Measurements from ENCODE around the gene NATD1.

The NATD1 gene

DNA sequence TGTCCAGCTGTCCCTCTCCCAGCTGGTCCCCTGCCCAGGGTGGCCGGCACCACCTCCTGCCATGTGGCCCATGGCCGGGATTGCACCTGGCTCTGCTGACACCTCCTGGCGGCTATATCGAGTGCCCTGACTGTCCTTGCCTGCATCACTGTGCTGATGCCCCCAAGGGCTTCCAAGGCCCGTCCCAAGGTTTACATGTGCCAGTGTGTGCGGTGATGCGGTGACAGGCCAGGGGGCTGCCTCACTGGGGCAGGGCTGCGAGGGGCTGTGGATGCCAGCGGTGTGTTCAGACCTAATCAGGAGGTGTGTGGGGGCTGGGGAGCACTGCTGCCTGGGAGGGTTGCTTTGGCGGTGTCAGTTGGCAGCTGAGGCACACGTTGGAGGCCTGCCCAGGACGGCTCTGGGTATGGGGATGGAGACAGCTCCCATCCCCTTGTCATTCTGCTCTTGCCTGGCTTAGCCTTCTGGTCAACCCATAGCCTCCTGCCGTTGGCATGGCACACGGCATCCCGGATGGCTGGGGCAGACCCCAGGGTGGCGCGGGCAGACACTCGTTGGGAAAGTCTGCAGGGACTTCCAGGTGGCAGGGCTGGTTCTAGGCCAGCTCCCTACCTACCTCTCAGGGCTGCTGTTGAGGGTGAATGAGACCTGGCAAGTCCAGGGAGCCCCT is 36.8 kb upstream of the NATD1 start:
- no peak for DNase-seq (ENCODE audit: low read depth)

DNA sequence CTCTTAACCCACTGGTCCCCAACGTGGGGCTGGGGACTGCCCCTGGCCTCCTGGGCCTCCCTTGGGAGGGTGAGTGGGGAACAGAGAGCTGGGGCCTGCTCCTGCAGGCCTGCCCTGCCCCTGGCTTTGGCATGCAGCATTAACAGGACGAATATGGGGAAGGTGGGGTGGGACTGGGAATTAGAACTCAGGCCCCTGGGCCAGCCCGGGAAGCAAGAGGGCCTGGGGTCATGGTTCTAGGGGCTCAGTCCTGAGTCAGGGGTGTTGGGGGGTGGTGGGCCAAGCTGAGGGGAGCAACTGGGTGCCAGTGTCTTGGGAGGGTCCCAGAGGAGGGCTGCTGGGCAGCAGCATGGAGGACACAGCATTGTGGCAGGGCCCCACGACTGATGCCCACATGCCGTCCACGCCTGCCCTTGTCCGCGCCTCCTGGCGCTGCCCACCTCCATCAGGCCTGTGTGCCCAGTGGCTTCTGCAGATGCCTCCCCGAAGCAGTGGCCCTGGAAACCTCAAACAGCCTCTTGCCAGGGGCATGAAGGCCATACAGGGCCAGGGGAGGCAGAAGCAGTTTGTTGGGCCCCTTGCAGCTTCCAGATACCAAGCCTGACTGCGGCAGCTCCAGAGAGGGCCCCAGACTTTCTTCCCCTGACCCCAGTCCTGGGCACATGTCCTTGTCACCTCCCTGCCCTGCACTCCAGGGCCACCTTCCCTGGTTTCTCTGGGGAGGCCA is 36.1 kb upstream of the NATD1 start:
- no peak for DNase-seq (ENCODE audit: low read depth)

DNA sequence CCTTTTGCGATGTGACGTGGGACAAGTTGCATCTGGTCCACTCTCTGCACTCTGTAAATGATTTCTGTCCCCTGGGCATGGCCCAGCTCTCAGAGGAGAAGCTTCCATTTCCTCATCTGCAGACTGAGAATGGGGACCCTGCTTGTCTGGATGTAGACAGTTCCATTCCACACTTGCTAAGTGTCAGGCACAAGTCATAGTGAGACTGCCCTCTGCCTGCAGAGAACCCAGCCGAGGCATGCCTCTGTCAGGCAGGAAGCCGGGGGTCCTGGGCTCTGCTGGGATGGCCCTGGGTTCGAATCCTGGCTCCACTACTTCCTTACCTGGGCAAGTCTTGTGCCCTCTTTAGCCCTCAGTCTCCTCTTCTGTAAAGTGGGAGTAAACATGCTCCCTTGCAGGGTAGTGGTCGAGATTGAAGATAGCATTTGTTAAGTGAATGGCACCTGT is 35.4 kb upstream of the NATD1 start:
- DNase-seq (ENCODE audit: low read depth): no peak

DNA sequence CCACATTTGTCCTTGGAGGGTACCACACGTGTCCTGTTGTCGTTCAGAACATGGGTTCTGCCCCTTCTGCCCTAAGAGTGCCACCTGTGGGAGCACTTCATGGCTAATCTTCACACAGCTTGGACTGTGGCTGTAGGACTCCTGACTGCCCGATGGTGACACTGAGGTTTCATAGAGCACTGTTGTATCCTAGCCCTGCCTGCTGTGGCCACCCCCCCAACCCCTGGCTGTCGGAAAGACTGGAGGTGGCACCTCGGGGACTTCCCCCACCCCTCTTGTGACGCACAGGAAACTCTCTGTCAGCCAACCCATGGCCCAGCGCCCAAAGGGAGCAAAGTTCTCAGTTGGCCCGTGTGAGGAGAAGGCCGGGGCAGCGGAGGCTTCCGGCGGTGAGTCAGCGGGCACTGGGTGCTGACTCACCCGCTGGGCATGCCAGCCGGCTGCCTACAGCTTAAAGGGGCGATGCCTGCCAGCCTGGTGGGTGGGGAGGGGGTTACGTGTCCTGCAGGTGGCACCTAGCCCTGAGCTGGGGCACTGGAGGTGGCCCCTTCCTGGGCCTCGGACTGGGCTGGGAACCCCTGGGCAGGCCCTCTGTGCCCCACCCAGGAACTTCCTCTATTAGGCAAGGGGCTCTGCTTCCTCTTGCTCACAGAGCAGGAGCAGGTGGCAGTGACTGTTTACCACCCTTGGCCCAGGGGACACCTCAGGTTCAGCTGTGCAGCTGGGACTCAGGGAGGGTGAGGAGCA is 34.7 kb upstream of the NATD1 start:
- peak; percentile 96 for DNase-seq (ENCODE audit: low read depth)

DNA sequence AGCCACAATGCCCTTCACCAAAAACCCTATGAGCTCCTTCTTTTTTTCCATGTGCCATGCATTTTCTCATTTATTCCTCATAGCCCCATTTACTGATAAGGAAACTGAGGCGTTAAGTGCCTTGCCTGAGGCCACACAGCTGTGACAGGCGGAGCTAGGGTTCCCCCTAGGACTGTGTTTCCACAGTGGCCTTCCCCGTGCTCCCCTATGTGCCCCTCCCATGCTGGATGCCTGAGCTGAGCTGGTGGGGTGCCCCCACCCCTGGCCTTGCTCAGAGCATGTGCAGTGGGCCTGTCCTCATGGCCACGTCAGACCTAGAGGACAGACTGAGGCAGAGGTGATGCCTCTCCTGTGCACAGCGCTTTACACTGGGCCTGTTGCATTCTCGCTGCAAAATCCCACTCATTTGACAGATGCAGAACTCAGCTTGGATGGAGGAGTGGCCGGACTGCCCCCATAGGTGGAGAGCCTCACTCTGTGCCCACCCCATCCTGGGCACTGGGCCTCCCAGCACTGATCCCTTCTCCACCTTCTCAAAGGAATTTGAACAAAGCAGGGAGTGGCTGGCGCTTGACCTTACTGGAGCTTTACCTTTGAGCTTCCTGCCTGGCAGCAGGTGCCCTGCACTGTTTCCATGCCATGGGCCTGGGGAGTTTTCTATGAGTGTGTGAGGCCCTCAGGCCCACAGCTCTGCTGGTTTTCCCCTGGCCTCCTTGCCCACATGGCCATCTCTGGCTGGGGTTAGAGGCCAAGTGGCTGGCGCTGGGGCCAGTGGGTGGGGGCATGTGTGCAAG is 33.9 kb upstream of the NATD1 start:
- DNase-seq (ENCODE audit: low read depth): no peak

DNA sequence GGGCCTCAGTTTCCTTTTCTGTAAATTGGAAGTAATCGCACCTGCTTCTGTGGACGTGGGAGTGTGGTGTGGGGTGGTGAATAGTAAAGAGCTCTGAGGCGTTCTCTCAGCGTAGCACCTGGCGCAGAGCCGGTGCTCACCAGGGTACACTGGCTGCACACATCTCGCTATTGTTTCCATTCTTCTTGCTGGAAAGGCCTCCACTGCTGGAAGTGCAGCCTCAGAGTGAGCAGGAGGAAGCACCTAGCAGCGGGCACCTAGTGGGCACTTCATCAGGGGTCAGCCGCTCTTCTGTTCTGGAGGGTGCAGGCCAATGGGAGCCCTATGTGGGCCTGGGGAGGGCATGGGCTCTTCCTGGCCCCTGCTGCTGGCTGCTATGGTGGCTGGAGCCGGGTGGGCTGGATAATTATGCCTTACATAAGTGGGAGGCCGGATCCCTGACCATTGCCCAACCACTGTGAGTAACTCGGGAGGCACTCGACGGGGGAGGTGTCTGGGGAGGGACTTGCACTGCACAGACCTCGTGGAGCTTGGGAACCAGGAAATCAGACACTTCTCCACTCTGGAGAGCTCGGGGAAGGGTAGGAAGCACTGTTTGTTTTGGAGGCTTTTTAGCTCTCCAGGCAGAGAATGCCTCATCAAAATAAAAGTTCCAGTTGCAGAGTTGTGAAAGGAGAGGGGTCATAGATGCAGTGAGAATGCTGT is 33.0 kb upstream of the NATD1 start:
- no peak for DNase-seq (ENCODE audit: low read depth)

DNA sequence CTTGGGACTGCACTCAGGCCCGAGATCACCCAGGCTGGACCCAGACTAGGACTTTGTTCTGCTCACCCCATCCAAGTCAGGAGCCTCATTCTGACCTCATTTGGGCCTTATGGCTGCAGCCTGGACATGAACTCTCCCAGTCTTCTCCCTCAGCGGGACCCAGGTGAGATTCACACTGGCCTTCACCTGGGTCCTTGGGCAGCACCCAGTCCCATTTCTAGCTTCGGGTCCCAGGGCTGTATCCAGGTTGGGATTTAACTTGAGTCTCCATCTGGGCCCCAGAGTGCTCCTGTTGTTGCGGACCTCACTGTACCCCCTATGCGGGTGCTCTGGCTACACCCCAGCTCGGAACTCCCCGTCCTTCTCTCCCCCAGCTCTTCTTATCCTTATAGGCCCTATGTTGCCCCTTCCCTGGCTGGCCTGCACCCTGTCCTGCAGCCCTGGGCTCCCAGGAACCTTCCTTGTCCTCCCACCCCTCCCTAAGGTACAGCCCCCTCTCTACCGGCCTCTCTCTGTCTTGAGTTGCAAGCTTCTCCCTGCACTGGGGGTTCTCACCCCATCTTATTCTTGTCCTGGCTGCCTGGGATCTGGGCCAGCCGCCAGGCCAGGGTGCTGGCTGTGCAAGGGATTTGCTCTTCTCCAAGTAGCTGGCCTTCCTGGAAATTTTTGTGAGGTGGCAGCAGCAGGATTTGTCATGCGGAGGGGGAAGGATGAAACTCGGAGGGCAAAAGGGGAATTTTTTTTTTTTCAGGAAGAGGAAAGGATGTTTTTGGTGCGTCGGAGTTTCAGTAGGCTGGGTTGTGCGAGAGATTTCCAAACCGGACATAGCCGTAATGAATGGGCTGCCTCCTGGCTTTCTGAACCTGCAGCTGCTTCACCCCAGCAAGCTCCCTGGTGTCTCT is 32.2 kb upstream of the NATD1 start:
- no peak for DNase-seq (ENCODE audit: low read depth)

DNA sequence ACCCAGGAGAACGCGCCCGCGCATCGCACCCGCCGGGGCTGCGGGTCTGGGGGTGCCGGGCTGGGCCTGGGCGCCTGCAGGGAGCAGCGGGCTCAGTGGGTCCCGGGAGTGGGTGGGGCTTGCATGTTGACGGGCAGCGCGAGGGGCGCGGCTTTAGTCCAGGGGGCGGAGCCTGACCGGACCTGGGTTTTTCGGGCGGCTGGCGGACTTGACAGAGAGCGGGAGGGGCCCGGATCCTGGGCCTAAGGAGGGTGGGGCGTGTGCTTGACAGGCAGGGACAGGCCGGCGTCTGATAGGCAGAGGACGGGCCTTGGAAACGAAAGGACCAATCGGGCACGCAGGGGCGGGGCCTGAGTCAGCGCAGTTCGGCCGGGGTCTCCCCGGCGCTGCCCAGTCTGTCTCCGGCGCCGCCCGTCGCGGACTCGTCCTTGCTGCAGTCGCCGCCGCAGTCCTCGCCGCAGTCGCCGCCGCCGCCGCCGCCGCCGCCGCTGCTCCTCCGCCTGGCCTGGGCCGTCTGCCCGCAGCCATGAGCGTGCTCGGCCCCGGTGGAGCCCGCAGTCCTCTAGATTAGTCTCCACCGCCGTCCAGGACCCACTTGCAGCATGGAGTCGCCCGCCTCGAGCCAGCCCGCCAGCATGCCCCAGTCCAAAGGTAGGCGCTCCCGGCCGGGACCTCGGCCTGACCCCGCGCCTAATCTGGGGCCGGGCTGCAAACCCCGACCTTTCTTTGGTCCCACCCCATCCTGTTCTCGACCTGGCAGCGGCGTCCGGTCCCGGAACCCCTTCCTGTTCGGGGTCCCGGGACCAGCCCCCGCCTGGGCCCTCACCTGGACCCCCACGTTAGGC is 31.3 kb upstream of the NATD1 start, which contains the start of gene MAP2K3:
TSS of gene MAP2K3 (plus strand) at position 393 of the 845 bp plus-strand sequence. CDS start at position 603, 210 bp downstream.
- DNase-seq (ENCODE audit: low read depth): peak; percentile 98

DNA sequence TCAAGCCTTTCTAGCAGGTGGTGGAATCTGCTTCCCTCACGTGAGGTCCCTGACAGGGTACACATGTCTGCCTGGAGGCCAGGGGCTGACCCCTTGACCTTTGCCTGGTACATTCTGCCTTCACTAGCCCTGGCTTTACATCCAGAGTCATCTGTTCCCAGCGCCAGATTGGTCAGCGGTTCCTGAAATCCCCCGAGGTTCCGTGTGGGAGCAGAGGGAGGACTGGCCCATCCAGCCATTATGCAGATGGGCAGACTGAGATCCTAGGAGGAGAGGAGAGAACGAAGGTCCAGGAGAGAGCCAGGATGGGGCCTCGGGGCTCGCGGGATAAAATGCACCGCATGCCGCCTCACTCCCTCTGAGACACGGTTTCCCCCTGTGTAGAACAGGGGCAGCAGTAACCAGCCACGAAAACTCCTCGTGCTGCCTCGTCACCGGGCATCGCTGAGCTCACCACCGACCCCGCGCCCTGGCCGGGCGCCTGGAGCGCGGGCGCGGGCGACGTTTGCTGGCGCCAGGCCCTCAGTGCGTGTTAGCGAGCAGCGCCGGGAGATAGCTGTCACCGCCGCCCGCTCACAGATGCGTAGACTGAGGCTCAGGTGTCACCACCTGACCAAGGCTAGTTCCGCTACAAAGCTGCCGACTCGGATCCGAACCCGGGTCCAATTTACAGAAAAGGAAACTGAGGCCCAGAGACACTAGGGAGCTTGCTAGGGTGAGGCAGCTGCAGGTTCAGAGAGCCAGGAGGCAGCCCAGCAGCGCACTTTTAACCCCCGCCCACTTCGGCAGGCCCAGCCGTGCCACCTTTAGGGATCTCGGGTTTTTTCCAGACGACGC is 30.5 kb upstream of the NATD1 start:
- DNase-seq (ENCODE audit: low read depth): no peak

DNA sequence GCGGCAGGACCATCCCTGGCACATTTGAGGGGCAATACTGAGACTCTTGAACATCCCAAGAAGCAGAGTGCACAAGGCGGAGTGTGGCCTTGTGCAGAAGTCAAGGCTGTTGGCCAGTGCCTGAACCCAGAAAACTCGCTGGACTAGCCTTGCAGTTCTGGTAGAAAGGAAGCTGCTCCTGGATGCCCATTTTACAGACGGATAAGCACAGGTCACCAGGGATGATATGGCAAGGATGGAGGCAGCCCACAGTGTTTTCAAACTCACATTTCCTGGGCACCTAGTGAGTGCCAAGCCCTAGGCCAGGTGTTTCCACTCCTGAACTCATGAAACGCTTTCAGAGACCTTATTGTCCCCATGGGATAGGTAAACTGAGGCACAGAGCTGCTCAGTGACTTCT is 29.6 kb upstream of the NATD1 start:
- DNase-seq (ENCODE audit: low read depth): no peak

DNA sequence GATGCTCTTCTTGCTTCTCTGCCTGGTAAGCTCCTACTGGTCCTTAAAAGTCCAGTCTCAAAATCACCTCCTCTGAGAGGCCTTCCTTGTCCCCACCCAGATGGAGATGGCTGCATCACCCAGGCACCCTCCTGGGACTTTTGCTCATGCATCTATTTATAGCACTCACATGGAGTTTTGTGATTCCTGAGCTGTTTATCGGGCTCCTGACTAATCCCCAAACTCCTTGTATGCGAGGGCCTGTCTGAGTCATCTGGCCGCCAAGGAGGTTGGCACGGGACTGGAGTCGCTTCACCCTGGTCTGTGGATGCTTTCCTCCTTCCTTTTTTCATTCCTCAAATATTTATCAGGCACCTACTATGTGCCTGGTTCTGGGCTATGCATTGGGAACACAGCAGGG is 29.0 kb upstream of the NATD1 start:
- no peak for DNase-seq (ENCODE audit: low read depth)

DNA sequence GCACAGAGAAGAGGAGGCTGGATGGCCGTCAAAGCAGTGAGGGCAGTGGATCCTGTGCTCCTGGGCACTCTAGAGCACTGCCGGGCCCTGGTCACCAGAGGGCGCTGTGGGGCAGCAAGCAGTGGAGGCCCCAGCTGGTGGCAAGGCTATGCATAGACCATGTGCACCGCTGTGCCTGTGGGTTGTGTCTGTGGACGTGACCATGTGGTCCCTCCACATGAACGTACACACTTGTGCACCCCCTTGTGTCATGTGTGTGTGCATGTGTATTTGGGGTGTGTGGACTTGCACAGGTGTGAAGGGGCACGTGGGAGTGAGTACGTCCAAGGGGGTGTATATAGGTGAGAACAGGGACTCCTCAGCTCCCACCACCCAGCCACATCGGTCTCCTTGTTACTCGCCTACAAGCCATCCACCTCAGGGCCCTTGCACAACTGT is 26.9 kb upstream of the NATD1 start:
- DNase-seq (ENCODE audit: low read depth): peak; percentile 82

DNA sequence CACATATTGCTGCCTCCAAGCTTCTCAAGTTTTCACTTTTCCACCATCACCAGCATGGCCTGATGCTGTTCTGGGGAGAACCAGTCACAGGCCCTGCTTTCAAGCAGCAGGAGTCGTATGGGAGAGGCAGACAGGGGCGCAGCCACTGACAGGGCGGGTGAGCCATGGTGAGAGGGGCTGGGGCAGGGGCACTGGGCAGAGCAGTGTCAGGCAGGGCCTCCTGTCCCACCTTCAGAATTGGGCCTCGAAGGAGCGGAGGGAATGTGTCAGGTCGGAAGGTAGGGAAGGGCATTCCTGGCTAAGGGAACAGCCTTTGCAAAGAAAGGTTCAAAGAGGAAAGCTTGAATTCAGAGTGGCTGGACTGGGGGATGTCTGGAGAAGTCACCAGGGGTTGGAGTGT is 26.4 kb upstream of the NATD1 start:
- no peak for DNase-seq (ENCODE audit: low read depth)

DNA sequence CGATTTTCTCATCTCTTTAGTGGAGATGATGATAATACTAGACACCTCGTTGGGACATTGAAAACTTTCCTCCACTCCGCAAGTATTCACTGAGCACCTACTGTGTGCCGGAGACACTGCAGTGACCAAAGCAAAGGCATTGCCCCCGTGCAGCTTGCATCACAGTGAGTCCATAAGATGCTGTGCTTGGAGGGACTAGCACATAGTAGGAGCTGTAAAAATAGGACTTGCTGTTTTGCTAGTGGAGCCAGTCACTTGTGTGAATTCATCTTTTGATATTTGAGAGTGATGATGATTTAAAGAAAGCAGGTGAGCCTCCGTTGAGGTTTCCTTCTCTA is 26.0 kb upstream of the NATD1 start:
- DNase-seq (ENCODE audit: low read depth): no peak

DNA sequence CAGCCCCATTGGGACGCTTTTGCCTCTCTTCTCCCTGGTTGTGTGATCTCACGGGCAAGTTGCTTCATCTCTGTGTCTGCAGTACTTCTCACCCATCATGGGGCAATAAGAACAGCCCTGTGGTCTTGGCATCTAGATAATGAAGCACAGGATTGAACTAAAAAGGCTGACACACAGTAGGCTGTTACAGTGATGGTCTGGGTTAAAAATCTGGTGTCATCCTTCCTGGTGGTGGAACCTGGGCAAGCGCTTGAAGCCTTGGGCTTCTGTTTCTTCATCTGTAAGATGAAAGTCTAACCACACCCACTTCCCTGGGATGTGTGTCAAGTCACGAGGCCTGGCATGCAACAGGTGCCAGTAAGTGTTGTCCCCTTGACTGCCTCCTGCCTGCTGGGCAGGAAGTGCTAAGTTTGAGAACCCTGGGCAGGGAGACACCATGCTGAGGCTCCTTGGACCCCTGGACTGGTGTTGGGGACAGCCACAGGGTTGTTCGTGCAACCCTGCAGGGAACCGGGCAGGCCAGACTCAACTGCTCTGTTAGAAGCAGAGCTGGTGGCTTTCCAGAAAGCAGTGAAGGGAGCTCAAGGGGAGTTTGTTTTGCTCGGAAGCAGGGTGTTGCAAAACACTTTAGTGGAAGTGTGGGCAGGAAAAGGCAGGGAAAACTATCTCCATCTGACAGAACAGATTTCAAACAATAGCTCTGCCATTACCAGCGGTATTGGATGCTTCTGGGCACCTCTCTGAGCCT is 25.4 kb upstream of the NATD1 start:
- no peak for DNase-seq (ENCODE audit: low read depth)

DNA sequence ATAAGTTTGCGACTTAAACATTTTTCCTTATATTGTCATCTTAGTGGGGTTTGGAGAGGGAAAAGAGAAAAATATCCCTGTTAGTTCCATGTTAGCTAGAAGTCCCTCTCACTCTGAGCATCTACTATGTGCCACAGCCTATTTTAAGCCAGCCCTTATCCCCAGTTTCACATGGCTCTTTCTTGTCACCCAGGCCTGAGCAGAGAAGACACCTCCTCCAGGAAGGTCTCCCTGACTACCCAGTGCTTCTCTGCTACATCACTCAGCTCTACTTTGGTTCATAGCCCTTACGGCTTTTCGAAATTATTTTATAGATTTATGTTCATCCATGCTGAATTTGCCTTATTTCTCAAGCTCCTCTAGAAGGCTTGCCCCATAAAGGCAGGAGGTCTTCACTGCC is 24.1 kb upstream of the NATD1 start:
- DNase-seq (ENCODE audit: low read depth): no peak

DNA sequence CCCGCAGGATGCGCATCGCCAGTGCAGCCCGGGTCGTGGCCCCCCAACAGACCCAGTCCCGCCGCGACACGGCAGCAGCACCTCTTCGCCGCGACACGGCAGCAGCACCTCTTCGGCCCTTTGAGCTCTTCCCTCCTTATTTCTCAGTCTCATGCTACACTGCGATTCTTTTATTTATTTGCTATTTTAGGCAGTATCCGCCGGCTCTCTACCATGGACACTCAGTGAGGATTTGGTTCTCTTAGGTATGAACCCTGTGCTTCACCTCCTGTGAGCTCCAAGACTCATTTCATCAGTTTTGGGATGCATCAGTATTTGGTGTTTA is 23.0 kb upstream of the NATD1 start:
- DNase-seq (ENCODE audit: low read depth): no peak
